GM12878 (cell line): ENCODE results near the gene RB1. TPM values are rescaled to one million over a fixed set of nuclear protein-coding genes. Genes with fewer than 3 reads are reported as not detected.

Source experiments
- ATAC-seq: fragments of 200-7000 bp; cut with Tn5 transposase; 3 replicates; pipeline ENCODE4 v1.9.1; 2020; ENCODE audit warnings: mild to moderate bottlenecking, moderate library complexity
- BruUV-seq: library from RNA; stranded (reverse); fragments of 400-500 nt; replicated peaks from 2 replicates; lab custom pipeline; 2021; lab: Mats Ljungman, UMichigan
- CTCF ChIA-PET: fragments of 300-600 bp; sonication (Branson Sonifier 250); formaldehyde crosslinking; extraction: SDS; loops from one replicate; lab custom pipeline; 2021; ENCODE audit warnings: inconsistent platforms; lab: Yijun Ruan, JAX
- POLR2A ChIA-PET: fragments of 350-600 bp; formaldehyde crosslinking; extraction: SDS; loops from one replicate; lab custom pipeline; 2021; ENCODE audit warnings: inconsistent platforms; lab: Charles Lee
- RAD21 ChIA-PET: fragments of 300-600 bp; sonication (Branson Sonifier 250); formaldehyde crosslinking; loops from one replicate; lab custom pipeline; 2023; ENCODE audit warnings: antibody characterized with exemption; ENCODE audit not compliant: unreplicated experiment; lab: Charles Lee
- SMC1A ChIA-PET: fragments of 300-600 bp; sonication (Branson Sonifier 250); formaldehyde crosslinking; loops from one replicate; lab custom pipeline; 2023; ENCODE audit not compliant: unreplicated experiment, uncharacterized antibody; lab: Charles Lee
- DNase-seq: peaks from one replicate; pipeline ENCODE4 v3.0.0-alpha.2; 2011; ENCODE audit warnings: low read depth, low spot score
- FAIRE-seq: peaks from 3 replicates; lab custom pipeline; 2011; peaks lifted over from hg19 to GRCh38; lab: Jason Lieb, UNC
- H2AFZ ChIP-seq: 2 replicates; pipeline ENCODE4 v1.6.0; 2011; ENCODE audit warnings: low read depth, low read length, control low read depth; ENCODE audit not compliant: control insufficient read depth
- H3K27ac ChIP-seq: 2 replicates; pipeline ENCODE4 v1.5.1; 2011; ENCODE audit warnings: control low read depth; ENCODE audit not compliant: control insufficient read depth, insufficient read depth
- H3K27me3 ChIP-seq, 2 experiments: replicated peaks in 1 of 2; 2 replicates each; pipeline versions ENCODE4 v1.6.0 to v1.6.1; 2011; ENCODE audit warnings: low read length in 1 of 2; ENCODE audit not compliant: control insufficient read depth in 2 of 2, insufficient read depth in 2 of 2
- H3K36me3 ChIP-seq, 2 experiments: 2 replicates each; pipeline ENCODE4 v1.5.1; 2011; ENCODE audit warnings: low read length in 1 of 2; ENCODE audit not compliant: control insufficient read depth in 2 of 2, insufficient read depth in 2 of 2
- H3K4me1 ChIP-seq: 2 replicates; pipeline ENCODE4 v1.6.1; 2011; ENCODE audit warnings: mild to moderate bottlenecking, low read length, moderate library complexity, mixed read lengths; ENCODE audit not compliant: control insufficient read depth, insufficient read depth
- H3K4me2 ChIP-seq: 2 replicates; pipeline ENCODE4 v1.6.0; 2011; ENCODE audit warnings: control low read depth; ENCODE audit not compliant: control insufficient read depth, insufficient read depth
- H3K4me3 ChIP-seq: fragments of 200-600 bp; sonication (generic); 2 replicates; pipeline ENCODE4 v1.5.1; 2016
- H3K79me2 ChIP-seq: 2 replicates; pipeline ENCODE4 v1.6.0; 2011; ENCODE audit warnings: low read length; ENCODE audit not compliant: control insufficient read depth, insufficient read depth
- H3K9ac ChIP-seq: 2 replicates; pipeline ENCODE4 v1.8.0; 2011; ENCODE audit warnings: low read length, control low read depth, mixed read lengths; ENCODE audit not compliant: control insufficient read depth, insufficient read depth
- H3K9me3 ChIP-seq: replicated peaks from 3 replicates; pipeline ENCODE4 v1.5.1; 2011; ENCODE audit warnings: mild to moderate bottlenecking, low read length; ENCODE audit not compliant: control insufficient read depth, insufficient read depth
- H4K20me1 ChIP-seq: 2 replicates; pipeline ENCODE4 v1.6.0; 2011; ENCODE audit not compliant: control insufficient read depth, insufficient read depth
- CEBPB ChIP-seq, 2 experiments: fragments of 150-350 bp in 1 of 2; IDR thresholded peaks; 2 replicates each; pipeline ENCODE4 v1.6.1; 2012 to 2014; ENCODE audit warnings: low read depth in 2 of 2, low read length in 2 of 2, borderline replicate concordance in 1 of 2, inconsistent platforms in 1 of 2
- EGR1 ChIP-seq, 2 experiments: IDR thresholded peaks; 1 replicate in 1 of 2; 2 replicates in 1 of 2; pipeline ENCODE4 v1.6.1; 2011 to 2012; ENCODE audit warnings: low read depth in 2 of 2, low read length in 2 of 2, borderline replicate concordance in 1 of 2, mild to moderate bottlenecking in 1 of 2, moderate library complexity in 1 of 2
- ESRRA ChIP-seq: IDR thresholded peaks from 2 replicates; pipeline ENCODE4 v1.6.1; 2012; ENCODE audit warnings: mild to moderate bottlenecking, low read length, improper control_type of control experiment
- ETV6 ChIP-seq, 2 experiments: fragments of 450-650 bp in 1 of 2; IDR thresholded peaks in 1 of 2; conservative IDR thresholded peaks in 1 of 2; 2 replicates each; pipeline ENCODE4 v1.6.1; 2014; ENCODE audit warnings: antibody characterized with exemption in 1 of 2, borderline replicate concordance in 1 of 2, low read depth in 1 of 2, mild to moderate bottlenecking in 1 of 2, moderate library complexity in 1 of 2
- TBL1XR1 ChIP-seq: IDR thresholded peaks from 2 replicates; pipeline ENCODE4 v1.6.1; 2012; ENCODE audit warnings: low read depth, low read length, improper control_type of control experiment
- WGBS: methylation state at CpG from one replicate; pipeline ENCODE4 v1.1.6; 2016; ENCODE audit warnings: low lambda C conversion rate; ENCODE audit not compliant: insufficient replicate concordance, insufficient coverage; ENCODE audit errors: missing lambda C conversion rate; 5-methylcytosine and 5-hydroxymethylcytosine counted together
- in situ Hi-C: fragments of 300-500 bp; cut with MboI; formaldehyde crosslinking; loops from 9 replicates; pipeline ENCODE4 v1.14.3; 2018; ENCODE audit warnings: mixed read lengths
- intact Hi-C: fragments of 100-400 bp; cut with micrococcal nuclease; formaldehyde crosslinking; loops from one replicate; pipeline ENCODE4 v1.14.2; 2022; ENCODE audit not compliant: unreplicated experiment
- polyA plus RNA-seq, 11 experiments: library from polyadenylated mRNA; depleted of rRNA in 4 of 11; unstranded in 6 of 11; stranded (reverse) in 5 of 11; fragments of >200 nt; fragmentation: Nextera tagmentation in 4 of 11; fragmentation: Illumina TruSeq in 1 of 11; extraction: Ambion mirVana in 4 of 11; extraction: Trizol in 1 of 11; gene quantifications; 1 replicate in 1 of 11; 2 replicates in 10 of 11; pipeline versions ENCODE4 v1.2.1 to v1.2.3, GENCODE V29; 2011 to 2016; ENCODE audit warnings: inconsistent platforms in 2 of 11, missing spikeins in 2 of 11, low read depth in 1 of 11
- total RNA-seq, 4 experiments: library from RNA; depleted of rRNA in 3 of 4; stranded (reverse); fragments of >200 nt in 3 of 4; fragmentation: Illumina TruSeq in 1 of 4; extraction: Trizol in 1 of 4; gene quantifications; 2 replicates each; pipeline versions ENCODE4 v1.2.1 to v1.2.3, GENCODE V29; 2013 to 2021
- TF ChIP-seq, protein P1 (sequence below): IDR thresholded peaks from 2 replicates; pipeline ENCODE4 v1.6.1; 2012; ENCODE audit warnings: improper control_type of control experiment, low read depth, low read length; ENCODE audit not compliant: insufficient replicate concordance
- TF ChIP-seq, protein P2 (sequence below): IDR thresholded peaks from 2 replicates; pipeline ENCODE4 v1.6.1; 2011; ENCODE audit warnings: borderline replicate concordance, low read depth, mild to moderate bottlenecking, moderate library complexity, low read length; ENCODE audit not compliant: insufficient read depth, poor library complexity, severe bottlenecking

The RB1 gene
- total and polyA plus RNA-seq, 10 of the 15 experiments (the other 5 are each of a cell fraction or from before 2014, with no cell fraction given), result 2.8 to 45.0 (median 8.3) TPM

DNA sequence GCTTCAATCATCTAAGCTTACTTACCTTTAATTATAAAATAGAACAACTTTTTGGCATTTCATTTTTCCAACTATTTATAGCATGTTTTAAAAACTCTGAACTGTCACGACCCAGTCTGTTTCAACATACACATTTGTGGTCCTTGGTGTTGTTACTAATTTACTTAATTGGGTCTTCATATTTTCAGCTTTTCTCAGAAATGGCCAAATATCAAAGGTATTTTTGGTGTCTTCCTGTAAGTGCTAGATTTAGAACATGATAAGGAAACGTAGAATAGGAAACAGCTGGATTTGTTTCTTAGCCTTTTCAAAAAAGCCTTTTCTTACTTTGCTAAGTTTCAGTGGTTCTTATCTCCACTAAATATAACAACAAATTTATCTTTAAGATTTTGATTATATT is 97.9 kb downstream of the RB1 start:
- FAIRE-seq, result no peak
- peaks cover 25% of the 10 kb centered on the region; the same call in 1 of the 2 replicates for H3K4me1 ChIP-seq

More for the DNA sequence above, 97.9 kb downstream of the RB1 start:
- Histone ChIP-seq H3K79me2 (no peaks in the 10 kb centered on the region; the same call in 1 of the 2 replicates), H4K20me1 (no peaks in the 10 kb centered on the region), H3K4me2 (no peak overlapping the region), H3K27ac (peak overlapping the region; percentile 22; the same call in 1 of the 2 replicates), H3K9me3 (no peaks in the 10 kb centered on the region), H3K27me3 (no peaks in the 10 kb centered on the region), H2AFZ (no peak overlapping the region), H3K36me3 (no peaks in the 10 kb centered on the region; a peak in 1 of 4 replicates), H3K9ac (no peak overlapping the region), H3K4me3 (no peak overlapping the region)
- DNase-seq (no peak), ATAC-seq (no peak)
- CTCF ChIA-PET, result interaction anchor here (1.0 to 3.4 kb wide), 7 partner anchors 12 to 179 kb away, joined by 3 to 52 read pairs (median 5); partner anchors contain the start of genes LPAR6 and RCBTB2
- in situ Hi-C loops, result no loop called here
- RAD21 ChIA-PET, result interaction anchor here (0.7 to 3.9 kb wide), 5 partner anchors 11 to 179 kb away, joined by 3 to 70 read pairs (median 3); partner anchors contain the start of gene LPAR6
- BruUV-seq, result no TSS peak
- SMC1A ChIA-PET, result interaction anchor here (0.7 to 3.4 kb wide), 13 partner anchors 11 to 192 kb away, joined by 3 to 47 read pairs (median 4); partner anchors contain the start of gene LPAR6
- TF ChIP-seq CEBPB (IDR thresholded peaks at IDR 0.05; ENCODE audit: borderline replicate concordance in 1 of 2, low read depth in 2 of 2, low read length in 2 of 2), result no peak
- no peak for TF ChIP-seq ETV6 (conservative IDR thresholded peaks at IDR 0.05 in 1 of 2, IDR thresholded peaks at IDR 0.05 in 1 of 2; ENCODE audit: borderline replicate concordance in 1 of 2, low read depth in 1 of 2)
- TF ChIP-seq, protein P1, sequence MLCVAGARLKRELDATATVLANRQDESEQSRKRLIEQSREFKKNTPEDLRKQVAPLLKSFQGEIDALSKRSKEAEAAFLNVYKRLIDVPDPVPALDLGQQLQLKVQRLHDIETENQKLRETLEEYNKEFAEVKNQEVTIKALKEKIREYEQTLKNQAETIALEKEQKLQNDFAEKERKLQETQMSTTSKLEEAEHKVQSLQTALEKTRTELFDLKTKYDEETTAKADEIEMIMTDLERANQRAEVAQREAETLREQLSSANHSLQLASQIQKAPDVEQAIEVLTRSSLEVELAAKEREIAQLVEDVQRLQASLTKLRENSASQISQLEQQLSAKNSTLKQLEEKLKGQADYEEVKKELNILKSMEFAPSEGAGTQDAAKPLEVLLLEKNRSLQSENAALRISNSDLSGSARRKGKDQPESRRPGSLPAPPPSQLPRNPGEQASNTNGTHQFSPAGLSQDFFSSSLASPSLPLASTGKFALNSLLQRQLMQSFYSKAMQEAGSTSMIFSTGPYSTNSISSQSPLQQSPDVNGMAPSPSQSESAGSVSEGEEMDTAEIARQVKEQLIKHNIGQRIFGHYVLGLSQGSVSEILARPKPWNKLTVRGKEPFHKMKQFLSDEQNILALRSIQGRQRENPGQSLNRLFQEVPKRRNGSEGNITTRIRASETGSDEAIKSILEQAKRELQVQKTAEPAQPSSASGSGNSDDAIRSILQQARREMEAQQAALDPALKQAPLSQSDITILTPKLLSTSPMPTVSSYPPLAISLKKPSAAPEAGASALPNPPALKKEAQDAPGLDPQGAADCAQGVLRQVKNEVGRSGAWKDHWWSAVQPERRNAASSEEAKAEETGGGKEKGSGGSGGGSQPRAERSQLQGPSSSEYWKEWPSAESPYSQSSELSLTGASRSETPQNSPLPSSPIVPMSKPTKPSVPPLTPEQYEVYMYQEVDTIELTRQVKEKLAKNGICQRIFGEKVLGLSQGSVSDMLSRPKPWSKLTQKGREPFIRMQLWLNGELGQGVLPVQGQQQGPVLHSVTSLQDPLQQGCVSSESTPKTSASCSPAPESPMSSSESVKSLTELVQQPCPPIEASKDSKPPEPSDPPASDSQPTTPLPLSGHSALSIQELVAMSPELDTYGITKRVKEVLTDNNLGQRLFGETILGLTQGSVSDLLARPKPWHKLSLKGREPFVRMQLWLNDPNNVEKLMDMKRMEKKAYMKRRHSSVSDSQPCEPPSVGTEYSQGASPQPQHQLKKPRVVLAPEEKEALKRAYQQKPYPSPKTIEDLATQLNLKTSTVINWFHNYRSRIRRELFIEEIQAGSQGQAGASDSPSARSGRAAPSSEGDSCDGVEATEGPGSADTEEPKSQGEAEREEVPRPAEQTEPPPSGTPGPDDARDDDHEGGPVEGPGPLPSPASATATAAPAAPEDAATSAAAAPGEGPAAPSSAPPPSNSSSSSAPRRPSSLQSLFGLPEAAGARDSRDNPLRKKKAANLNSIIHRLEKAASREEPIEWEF, result no peak
- no peak for TF ChIP-seq ESRRA
- no peak for TF ChIP-seq EGR1 (IDR thresholded peaks at IDR 0.05; ENCODE audit: borderline replicate concordance in 1 of 2, low read depth in 2 of 2, low read length in 2 of 2)
- TF ChIP-seq TBL1XR1, result no peak
- TF ChIP-seq, protein P2, sequence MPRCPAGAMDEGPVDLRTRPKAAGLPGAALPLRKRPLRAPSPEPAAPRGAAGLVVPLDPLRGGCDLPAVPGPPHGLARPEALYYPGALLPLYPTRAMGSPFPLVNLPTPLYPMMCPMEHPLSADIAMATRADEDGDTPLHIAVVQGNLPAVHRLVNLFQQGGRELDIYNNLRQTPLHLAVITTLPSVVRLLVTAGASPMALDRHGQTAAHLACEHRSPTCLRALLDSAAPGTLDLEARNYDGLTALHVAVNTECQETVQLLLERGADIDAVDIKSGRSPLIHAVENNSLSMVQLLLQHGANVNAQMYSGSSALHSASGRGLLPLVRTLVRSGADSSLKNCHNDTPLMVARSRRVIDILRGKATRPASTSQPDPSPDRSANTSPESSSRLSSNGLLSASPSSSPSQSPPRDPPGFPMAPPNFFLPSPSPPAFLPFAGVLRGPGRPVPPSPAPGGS, result no peak
- WGBS, result 16% methylated on average over 2 of the region's 2 CpGs
- intact Hi-C loops, result no loop called here
- POLR2A ChIA-PET, result interaction anchor here (1.2 kb wide), 1 partner anchor 178 kb away, joined by 3 read pairs; no protein-coding TSS in a partner anchor
